IPS-18a (cell line): ENCODE results near the gene LDB2.
"Not testable (repeated sequence)": the region's sequence is repeated elsewhere in the genome, so short reads cannot be mapped to it uniquely, and the experiment has no call there.

Experiments
- H3K27ac ChIP-seq: one replicate; pipeline ENCODE4 v1.5.1; 2013; ENCODE audit warnings: low read length
- H3K27me3 ChIP-seq: one replicate; pipeline ENCODE4 v1.6.1; 2013; ENCODE audit warnings: mild to moderate bottlenecking, low read length; ENCODE audit not compliant: control insufficient read depth, insufficient read depth
- H3K36me3 ChIP-seq: one replicate; pipeline ENCODE4 v1.6.1; 2013; ENCODE audit warnings: low read depth, low read length; ENCODE audit not compliant: control insufficient read depth
- H3K4me1 ChIP-seq: one replicate; pipeline ENCODE4 v1.6.1; 2013; ENCODE audit warnings: low read depth, low read length; ENCODE audit not compliant: control insufficient read depth
- H3K4me3 ChIP-seq: one replicate; pipeline ENCODE4 v1.5.1; 2013; ENCODE audit warnings: low read length
- H3K9ac ChIP-seq: one replicate; pipeline ENCODE4 v1.6.1; 2013; ENCODE audit warnings: mild to moderate bottlenecking, low read length, moderate library complexity
- H3K9me3 ChIP-seq: one replicate; pipeline ENCODE4 v1.6.1; 2013; ENCODE audit warnings: low read depth, low read length; ENCODE audit not compliant: control insufficient read depth

Gene LDB2

DNA sequence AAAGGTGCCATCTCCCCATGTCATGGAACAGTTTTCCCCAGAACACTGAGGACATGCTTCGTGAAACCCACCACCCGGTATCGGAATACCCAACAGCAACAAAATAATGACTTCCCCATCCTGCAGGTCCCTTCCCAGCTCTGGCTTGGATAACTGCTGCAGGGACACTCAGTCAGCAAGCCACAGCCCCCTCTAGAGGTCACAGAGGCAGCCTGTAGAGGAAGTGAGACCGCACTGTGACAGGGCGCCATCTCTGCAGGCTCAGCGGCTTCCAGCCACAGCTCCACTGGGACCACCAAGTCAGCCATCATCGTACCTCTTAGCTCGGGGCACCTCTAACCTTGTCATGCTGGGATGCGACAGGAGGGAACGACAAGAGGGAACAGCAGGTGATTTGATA, 315.9 kb downstream of the LDB2 start:
- no peak overlapping the region for H3K27ac ChIP-seq
- no peaks in the 10 kb centered on the region for H3K4me1 ChIP-seq
- no peaks in the 10 kb centered on the region for H3K9me3 ChIP-seq
- no peak overlapping the region for H3K9ac ChIP-seq
- H3K27me3 ChIP-seq: no peaks in the 10 kb centered on the region
- H3K36me3 ChIP-seq: no peaks in the 10 kb centered on the region
- H3K4me3 ChIP-seq: no peak overlapping the region

- H3K4me3 ChIP-seq: no peak overlapping the region
- no peak overlapping the region for H3K27ac ChIP-seq
- no peaks in the 10 kb centered on the region for H3K9me3 ChIP-seq
- no peaks in the 10 kb centered on the region for H3K27me3 ChIP-seq
- no peak overlapping the region for H3K9ac ChIP-seq
- H3K36me3 ChIP-seq: no peaks in the 10 kb centered on the region
- H3K4me1 ChIP-seq: no peaks in the 10 kb centered on the region
These were observed 316.4 kb downstream of the LDB2 start for GRCh38 chr4:16582036-16582435.

DNA sequence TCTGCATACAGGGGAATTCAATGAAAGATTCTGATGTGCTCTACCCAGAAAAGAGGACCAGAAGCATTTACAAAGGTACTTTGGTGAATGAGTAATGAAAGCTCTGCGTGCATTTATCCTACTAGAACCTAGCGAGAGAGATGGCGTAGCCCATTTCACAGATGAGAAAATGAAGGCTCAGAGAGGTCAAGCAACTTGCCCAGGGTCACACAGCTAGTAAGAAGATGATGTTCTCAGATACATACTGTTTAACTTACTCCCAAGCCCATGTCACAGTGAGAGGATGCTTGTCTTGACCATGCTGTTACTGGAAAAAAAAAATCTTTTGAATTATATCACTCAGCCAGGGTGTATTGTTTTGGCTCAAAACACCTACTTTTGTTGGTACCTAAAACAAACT, 317.3 kb downstream of the LDB2 start:
- Histone ChIP-seq H3K9me3 (no peaks in the 10 kb centered on the region), H3K9ac (no peak overlapping the region), H3K4me1 (no peaks in the 10 kb centered on the region), H3K4me3 (no peak overlapping the region), H3K27me3 (no peaks in the 10 kb centered on the region), H3K27ac (no peak overlapping the region), H3K36me3 (no peaks in the 10 kb centered on the region)

DNA sequence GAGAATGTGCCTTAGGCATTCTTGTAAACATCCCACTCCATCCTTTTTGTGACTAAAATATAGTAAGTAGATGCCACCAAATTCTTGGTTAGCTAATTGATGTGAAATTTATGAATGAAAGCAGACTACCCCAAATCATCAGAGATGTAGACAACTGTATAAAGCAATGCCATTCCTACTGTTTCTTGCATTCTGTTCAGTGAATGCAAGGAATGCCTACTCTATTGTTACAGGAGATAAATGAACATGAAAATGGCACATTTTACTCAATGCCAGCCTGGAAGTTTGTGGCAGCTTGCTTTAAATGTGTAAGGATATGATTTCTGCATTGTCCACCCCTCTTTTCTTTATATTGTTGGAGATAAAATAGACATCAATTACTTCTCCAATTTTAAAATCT, 317.9 kb downstream of the LDB2 start:
- H3K27me3 ChIP-seq: no peaks in the 10 kb centered on the region
- H3K9ac ChIP-seq: no peak overlapping the region
- H3K4me1 ChIP-seq: no peaks in the 10 kb centered on the region
- H3K9me3 ChIP-seq: no peaks in the 10 kb centered on the region
- H3K27ac ChIP-seq: no peak overlapping the region
- H3K36me3 ChIP-seq: no peaks in the 10 kb centered on the region
- H3K4me3 ChIP-seq: no peak overlapping the region

GRCh38 chr4:16579866-16580265, 318.6 kb downstream of the LDB2 start:
- Histone ChIP-seq H3K4me1 (no peaks in the 10 kb centered on the region), H3K36me3 (no peaks in the 10 kb centered on the region), H3K4me3 (no peak overlapping the region), H3K27ac (no peak overlapping the region), H3K9ac (no peak overlapping the region), H3K9me3 (no peaks in the 10 kb centered on the region), H3K27me3 (no peaks in the 10 kb centered on the region)

DNA sequence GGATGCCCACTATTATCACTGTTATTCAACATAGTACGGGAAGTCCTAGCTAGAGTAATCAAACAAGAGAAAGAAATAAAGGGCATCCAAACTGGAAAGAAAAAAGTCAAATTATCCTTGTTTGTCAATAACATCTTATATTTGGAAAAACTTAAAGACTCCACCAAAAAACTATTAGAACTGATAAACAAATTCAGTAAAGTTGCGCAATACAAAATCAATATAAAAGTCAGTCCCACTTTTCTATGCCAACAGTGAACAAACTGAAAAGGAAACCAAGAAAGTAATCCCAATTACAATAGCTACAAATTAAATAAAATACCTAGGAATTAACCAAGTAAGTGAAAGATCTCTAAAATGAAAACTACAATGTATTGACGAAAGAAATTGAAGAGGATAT, 321.3 kb downstream of the LDB2 start:
- Histone ChIP-seq H3K9ac (no peak overlapping the region), H3K4me1 (no peaks in the 10 kb centered on the region), H3K36me3 (no peaks in the 10 kb centered on the region), H3K9me3 (no peaks in the 10 kb centered on the region), H3K27me3 (no peaks in the 10 kb centered on the region), H3K27ac (no peak overlapping the region), H3K4me3 (no peak overlapping the region)

- H3K9ac ChIP-seq: no peak overlapping the region
- no peaks in the 10 kb centered on the region for H3K36me3 ChIP-seq
- no peaks in the 10 kb centered on the region for H3K27me3 ChIP-seq
- H3K9me3 ChIP-seq: no peaks in the 10 kb centered on the region
- no peak overlapping the region for H3K27ac ChIP-seq
- H3K4me3 ChIP-seq: no peak overlapping the region
- H3K4me1 ChIP-seq: no peaks in the 10 kb centered on the region
These were observed 323.5 kb downstream of the LDB2 start for GRCh38 chr4:16574981-16575380.

GRCh38 chr4:16573739-16574138, 324.7 kb downstream of the LDB2 start:
- no peaks in the 10 kb centered on the region for H3K27me3 ChIP-seq
- no peaks in the 10 kb centered on the region for H3K4me1 ChIP-seq
- H3K27ac ChIP-seq: no peak overlapping the region
- H3K9ac ChIP-seq: no peak overlapping the region
- no peaks in the 10 kb centered on the region for H3K9me3 ChIP-seq
- no peaks in the 10 kb centered on the region for H3K36me3 ChIP-seq
- no peak overlapping the region for H3K4me3 ChIP-seq

DNA sequence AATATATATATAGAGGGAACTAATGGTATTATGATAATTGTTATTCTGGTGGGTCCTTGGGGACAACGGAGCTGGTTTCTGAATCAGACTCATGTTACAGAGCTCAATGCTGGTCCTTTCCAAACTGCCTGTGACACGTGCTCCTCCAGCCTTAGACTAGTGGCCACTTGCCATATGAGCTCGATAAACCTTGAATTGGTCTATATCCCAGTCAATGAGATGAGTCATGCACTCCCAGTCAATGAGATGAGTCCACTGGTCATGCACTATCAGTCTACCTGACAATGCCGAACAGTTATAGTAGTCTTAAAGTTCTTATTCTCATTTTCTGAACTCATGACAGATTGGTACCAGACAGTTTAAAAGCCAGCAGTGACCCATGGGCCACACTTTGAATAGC, 325.2 kb downstream of the LDB2 start:
- Histone ChIP-seq H3K4me3 (no peak overlapping the region), H3K9me3 (no peaks in the 10 kb centered on the region), H3K9ac (no peak overlapping the region), H3K4me1 (no peaks in the 10 kb centered on the region), H3K27me3 (no peaks in the 10 kb centered on the region), H3K36me3 (no peaks in the 10 kb centered on the region), H3K27ac (no peak overlapping the region)

GRCh38 chr4:16572631-16573030, 325.8 kb downstream of the LDB2 start:
- Histone ChIP-seq H3K4me1 (no peaks in the 10 kb centered on the region), H3K9me3 (no peaks in the 10 kb centered on the region), H3K27ac (no peak overlapping the region), H3K27me3 (no peaks in the 10 kb centered on the region), H3K4me3 (no peak overlapping the region), H3K9ac (no peak overlapping the region), H3K36me3 (no peaks in the 10 kb centered on the region)

- Histone ChIP-seq H3K27ac (no peak overlapping the region), H3K36me3 (no peaks in the 10 kb centered on the region), H3K4me3 (no peak overlapping the region), H3K9ac (no peak overlapping the region), H3K4me1 (no peaks in the 10 kb centered on the region), H3K9me3 (no peaks in the 10 kb centered on the region), H3K27me3 (no peaks in the 10 kb centered on the region)
These were observed 326.3 kb downstream of the LDB2 start for GRCh38 chr4:16572161-16572560.

DNA sequence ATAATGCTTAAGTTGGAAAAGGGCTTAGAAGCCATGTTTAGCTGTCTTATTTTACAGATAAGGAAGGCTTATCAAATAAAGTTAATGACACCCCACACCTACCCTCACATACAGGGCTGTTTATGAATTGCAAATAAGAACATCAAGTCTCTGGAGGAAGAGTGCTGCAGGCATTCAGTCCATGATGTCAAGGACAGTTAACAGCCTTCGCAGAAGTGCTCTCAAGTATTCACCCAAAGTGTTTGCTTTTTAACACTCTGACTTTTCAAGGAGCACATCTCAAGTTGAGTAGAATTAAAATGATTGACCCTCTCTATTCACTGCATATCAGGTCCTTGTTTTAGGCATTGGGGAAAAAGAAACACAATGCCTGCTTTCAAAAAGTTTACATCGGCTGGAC, 328.7 kb downstream of the LDB2 start:
- H3K27me3 ChIP-seq: no peaks in the 10 kb centered on the region
- no peak overlapping the region for H3K4me3 ChIP-seq
- no peak overlapping the region for H3K9ac ChIP-seq
- H3K36me3 ChIP-seq: no peaks in the 10 kb centered on the region
- no peaks in the 10 kb centered on the region for H3K9me3 ChIP-seq
- H3K4me1 ChIP-seq: no peaks in the 10 kb centered on the region
- no peak overlapping the region for H3K27ac ChIP-seq

GRCh38 chr4:16557316-16557715, 341.1 kb downstream of the LDB2 start:
- not testable (repeated sequence) for H3K27me3 ChIP-seq, H3K9me3 ChIP-seq, H3K27ac ChIP-seq, H3K36me3 ChIP-seq, H3K4me1 ChIP-seq, H3K4me3 ChIP-seq, H3K9ac ChIP-seq
